ENCODE results near the gene ARID4B. TPM values are rescaled to one million over a fixed set of nuclear protein-coding genes. Genes with fewer than 3 reads are reported as not detected.

The ARID4B gene
- total RNA-seq, 6 experiments from 2014 or later = 19.4 to 22.8 (median 20.5) TPM

DNA sequence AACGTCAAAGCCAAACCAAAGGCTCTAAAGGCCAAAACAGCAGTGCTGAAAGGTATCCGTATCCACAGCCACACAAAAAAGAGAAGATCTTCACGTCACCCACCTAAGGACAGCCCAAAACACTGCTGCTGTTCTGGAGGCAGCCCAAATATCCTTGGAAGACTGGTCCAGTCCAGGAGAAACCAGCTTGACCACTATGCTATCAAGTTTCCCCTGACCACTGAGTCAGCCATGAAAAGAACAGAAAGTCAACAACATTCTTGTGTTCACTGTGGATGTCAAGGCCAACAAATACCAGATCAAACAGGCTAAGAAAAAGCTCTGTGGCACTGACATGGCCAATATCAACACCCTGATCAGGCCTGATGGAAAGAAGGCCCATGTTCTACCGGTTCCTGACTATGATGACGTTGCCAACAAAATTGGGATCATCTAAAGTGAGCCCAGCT lies 32.1 kb downstream of the ARID4B start:
- Mint-ChIP-seq H3K4me3 (no peak overlapping the region), H3K9me3 (no peaks in the 10 kb centered on the region), H3K27ac (peak overlapping the region; percentile 61), H3K4me1 (ENCODE audit: low read depth) (peaks cover 25% of the 10 kb centered on the region), H3K27me3 (ENCODE audit: insufficient read depth) (no peaks in the 10 kb centered on the region; the same call in 1 of the 2 replicates), H3K36me3 (ENCODE audit: low read depth) (peaks cover 5% of the 10 kb centered on the region; the same call in 1 of the 2 replicates)
- TF ChIP-seq, protein P1, sequence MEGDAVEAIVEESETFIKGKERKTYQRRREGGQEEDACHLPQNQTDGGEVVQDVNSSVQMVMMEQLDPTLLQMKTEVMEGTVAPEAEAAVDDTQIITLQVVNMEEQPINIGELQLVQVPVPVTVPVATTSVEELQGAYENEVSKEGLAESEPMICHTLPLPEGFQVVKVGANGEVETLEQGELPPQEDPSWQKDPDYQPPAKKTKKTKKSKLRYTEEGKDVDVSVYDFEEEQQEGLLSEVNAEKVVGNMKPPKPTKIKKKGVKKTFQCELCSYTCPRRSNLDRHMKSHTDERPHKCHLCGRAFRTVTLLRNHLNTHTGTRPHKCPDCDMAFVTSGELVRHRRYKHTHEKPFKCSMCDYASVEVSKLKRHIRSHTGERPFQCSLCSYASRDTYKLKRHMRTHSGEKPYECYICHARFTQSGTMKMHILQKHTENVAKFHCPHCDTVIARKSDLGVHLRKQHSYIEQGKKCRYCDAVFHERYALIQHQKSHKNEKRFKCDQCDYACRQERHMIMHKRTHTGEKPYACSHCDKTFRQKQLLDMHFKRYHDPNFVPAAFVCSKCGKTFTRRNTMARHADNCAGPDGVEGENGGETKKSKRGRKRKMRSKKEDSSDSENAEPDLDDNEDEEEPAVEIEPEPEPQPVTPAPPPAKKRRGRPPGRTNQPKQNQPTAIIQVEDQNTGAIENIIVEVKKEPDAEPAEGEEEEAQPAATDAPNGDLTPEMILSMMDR (IDR thresholded peaks at IDR 0.05) = no peak
- DNase-seq = peak; percentile 10

DNA sequence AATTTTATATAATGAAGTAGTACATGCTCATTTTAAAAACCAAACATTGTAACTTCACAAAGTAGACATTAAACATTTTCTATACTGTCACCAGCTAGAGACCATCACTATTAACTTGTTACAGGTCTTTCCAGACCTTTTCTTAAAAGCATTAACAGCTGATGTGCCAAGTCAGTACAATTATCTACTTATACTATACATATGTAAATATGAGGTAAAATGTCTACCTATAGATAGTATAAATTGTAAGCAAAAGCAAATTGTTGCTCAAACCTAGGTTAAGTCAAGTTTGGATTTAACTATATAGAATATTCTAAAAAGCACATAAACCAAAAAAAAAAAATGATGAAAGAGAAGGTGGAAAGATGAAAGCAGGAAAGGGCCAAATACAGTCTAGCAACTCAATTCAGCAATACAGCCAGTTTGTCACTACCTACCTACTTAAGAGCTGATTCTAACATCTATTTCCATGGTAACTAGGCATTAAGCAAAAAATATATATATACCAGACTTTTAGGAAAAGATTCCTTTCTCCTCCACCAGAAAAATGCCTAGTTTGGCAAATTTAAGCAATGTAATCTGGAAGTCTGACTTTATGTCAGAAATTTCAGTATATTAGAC lies 34.5 kb downstream of the ARID4B start:
- Mint-ChIP-seq H3K9me3 (no peaks in the 10 kb centered on the region), H3K27ac (no peak overlapping the region), H3K4me3 (no peak overlapping the region), H3K4me1 (ENCODE audit: low read depth) (peaks cover 25% of the 10 kb centered on the region), H3K36me3 (ENCODE audit: low read depth) (peaks cover 5% of the 10 kb centered on the region; the same call in 1 of the 2 replicates), H3K27me3 (ENCODE audit: insufficient read depth) (no peaks in the 10 kb centered on the region; the same call in 1 of the 2 replicates)
- TF ChIP-seq, protein P1 (IDR thresholded peaks at IDR 0.05) = no peak
- no peak for DNase-seq

DNA sequence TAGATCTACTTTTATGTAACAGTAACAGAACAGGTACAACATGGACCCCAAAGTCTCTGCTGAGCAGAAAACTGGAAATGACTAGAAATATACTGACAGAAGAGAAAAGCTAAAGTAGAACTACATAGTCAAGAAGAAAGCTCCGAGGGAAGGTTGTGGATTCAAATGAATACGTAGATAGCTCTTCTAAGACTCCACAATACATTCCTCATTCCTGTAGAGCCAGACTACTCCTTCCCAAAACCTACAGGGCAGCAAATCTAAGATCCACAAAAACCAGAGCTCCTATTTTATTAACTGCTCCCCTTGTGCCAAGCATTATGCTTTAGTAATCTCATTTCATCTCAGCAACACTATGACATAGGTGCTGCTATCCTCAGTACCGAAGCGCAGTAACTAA lies 35.2 kb downstream of the ARID4B start:
- H3K4me3 Mint-ChIP-seq = no peak overlapping the region
- peaks cover 2% of the 10 kb centered on the region; the same call in 1 of the 2 replicates for H3K36me3 Mint-ChIP-seq (ENCODE audit: low read depth)
- no peaks in the 10 kb centered on the region; the same call in 1 of the 2 replicates for H3K27me3 Mint-ChIP-seq (ENCODE audit: insufficient read depth)
- H3K9me3 Mint-ChIP-seq = no peaks in the 10 kb centered on the region
- no peak overlapping the region for H3K27ac Mint-ChIP-seq
- no peak for DNase-seq
- H3K4me1 Mint-ChIP-seq (ENCODE audit: low read depth) = peaks cover 21% of the 10 kb centered on the region
- TF ChIP-seq, protein P1 (IDR thresholded peaks at IDR 0.05) = no peak

DNA sequence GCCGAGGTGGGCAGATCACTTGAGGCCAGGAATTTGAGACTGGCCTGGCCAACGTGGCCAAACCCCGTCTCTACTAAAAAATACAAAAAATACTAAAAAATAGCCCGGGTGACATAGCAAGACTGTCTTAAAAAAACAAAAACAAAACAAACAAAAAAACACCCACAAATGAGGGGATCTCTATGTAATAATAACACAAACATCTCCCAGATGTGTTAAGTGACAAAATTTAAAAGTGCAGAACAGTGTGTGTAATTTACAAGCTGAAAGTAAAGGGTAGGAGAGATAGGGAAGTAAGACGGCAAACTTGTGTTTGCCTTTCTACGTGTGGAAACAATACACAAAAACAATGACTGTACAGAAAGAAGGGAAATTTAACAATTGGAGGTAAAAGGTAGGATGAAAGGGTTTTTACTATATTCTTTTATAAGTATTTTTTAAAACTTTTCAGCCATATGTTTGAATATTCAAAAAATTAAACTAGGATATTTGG lies 36.3 kb downstream of the ARID4B start:
- TF ChIP-seq, protein P1 (IDR thresholded peaks at IDR 0.05) = no peak
- peaks cover 23% of the 10 kb centered on the region for H3K4me1 Mint-ChIP-seq (ENCODE audit: low read depth)
- H3K4me3 Mint-ChIP-seq = no peak overlapping the region
- no peaks in the 10 kb centered on the region; the same call in 1 of the 2 replicates for H3K27me3 Mint-ChIP-seq (ENCODE audit: insufficient read depth)
- DNase-seq = no peak
- no peak overlapping the region for H3K27ac Mint-ChIP-seq
- H3K9me3 Mint-ChIP-seq = no peaks in the 10 kb centered on the region
- no peaks in the 10 kb centered on the region for H3K36me3 Mint-ChIP-seq (ENCODE audit: low read depth)

DNA sequence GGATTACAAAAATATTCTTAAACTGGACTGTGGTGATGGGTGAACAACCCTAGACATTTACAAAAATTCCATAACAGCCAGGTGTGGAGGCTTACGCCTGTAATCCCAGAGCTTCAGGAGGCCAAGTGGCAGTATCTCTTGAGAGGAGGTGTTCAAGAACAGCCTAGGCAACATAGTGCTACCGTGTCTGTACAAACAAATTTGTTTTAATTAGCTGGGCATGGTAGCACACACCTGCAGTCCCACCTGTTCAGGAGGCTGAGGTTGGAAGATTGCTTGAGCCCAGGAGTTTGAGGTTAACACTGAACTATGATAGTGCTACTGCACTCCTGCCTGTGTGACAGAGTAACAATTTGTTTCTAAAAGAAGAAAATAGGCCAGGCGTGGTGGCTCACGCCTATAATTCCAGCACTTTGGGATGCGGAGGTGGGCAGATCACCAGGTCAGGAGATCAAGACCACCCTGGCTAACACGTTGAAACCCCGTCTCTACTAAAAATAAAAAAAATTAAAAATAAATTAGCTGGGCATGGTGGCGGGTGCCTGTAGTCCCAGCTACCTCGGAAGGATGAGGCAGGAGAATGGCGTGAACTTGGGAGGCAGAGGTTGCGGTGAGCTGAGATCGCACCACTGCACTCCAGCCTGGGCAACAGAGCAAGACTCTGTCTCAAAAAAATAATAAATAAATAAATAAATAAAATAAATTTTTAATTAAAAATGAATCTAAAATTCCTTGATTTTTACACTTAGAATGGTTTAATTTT lies 37.1 kb downstream of the ARID4B start:
- TF ChIP-seq, protein P1 (IDR thresholded peaks at IDR 0.05) = no peak
- no peaks in the 10 kb centered on the region; the same call in 1 of the 2 replicates for H3K27me3 Mint-ChIP-seq (ENCODE audit: insufficient read depth)
- H3K9me3 Mint-ChIP-seq = no peaks in the 10 kb centered on the region
- H3K4me1 Mint-ChIP-seq (ENCODE audit: low read depth) = peaks cover 28% of the 10 kb centered on the region
- H3K36me3 Mint-ChIP-seq (ENCODE audit: low read depth) = no peaks in the 10 kb centered on the region
- no peak overlapping the region for H3K27ac Mint-ChIP-seq
- DNase-seq = no peak
- no peak overlapping the region for H3K4me3 Mint-ChIP-seq

Data from HFFc6 (cell line).